ENCODE data around the gene ECI2.

DNA sequence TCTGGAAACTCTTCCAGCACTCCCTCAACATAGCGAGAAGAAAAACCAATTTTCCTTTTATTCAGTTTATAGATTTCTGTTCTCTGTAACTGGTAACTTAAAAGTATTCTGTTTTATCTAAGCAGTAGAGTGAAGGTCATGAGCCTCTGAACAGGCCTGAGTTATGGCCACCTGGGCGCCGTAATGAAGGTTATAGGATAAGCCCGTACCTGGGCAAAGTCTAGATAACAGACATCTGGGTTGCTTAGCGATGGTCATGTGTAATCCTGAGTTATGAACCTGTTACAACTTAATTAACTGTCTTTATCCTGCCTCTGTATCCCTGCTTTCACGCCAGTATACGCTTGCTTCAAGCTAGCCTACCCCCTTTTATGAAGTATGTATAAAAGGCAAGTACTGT, 43.4 kb downstream of the ECI2 start:
- TF ChIP-seq, protein P1, sequence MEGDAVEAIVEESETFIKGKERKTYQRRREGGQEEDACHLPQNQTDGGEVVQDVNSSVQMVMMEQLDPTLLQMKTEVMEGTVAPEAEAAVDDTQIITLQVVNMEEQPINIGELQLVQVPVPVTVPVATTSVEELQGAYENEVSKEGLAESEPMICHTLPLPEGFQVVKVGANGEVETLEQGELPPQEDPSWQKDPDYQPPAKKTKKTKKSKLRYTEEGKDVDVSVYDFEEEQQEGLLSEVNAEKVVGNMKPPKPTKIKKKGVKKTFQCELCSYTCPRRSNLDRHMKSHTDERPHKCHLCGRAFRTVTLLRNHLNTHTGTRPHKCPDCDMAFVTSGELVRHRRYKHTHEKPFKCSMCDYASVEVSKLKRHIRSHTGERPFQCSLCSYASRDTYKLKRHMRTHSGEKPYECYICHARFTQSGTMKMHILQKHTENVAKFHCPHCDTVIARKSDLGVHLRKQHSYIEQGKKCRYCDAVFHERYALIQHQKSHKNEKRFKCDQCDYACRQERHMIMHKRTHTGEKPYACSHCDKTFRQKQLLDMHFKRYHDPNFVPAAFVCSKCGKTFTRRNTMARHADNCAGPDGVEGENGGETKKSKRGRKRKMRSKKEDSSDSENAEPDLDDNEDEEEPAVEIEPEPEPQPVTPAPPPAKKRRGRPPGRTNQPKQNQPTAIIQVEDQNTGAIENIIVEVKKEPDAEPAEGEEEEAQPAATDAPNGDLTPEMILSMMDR (conservative IDR thresholded peaks at IDR 0.05; ENCODE audit: low read depth in 2 of 2): no peak
- TF ChIP-seq POLR2AphosphoS5 (IDR thresholded peaks at IDR 0.05; ENCODE audit: low read depth): no peak
- no peak for TF ChIP-seq EZH2phosphoT487 (IDR thresholded peaks at IDR 0.05; ENCODE audit: unreplicated experiment)
- TF ChIP-seq, protein P2, sequence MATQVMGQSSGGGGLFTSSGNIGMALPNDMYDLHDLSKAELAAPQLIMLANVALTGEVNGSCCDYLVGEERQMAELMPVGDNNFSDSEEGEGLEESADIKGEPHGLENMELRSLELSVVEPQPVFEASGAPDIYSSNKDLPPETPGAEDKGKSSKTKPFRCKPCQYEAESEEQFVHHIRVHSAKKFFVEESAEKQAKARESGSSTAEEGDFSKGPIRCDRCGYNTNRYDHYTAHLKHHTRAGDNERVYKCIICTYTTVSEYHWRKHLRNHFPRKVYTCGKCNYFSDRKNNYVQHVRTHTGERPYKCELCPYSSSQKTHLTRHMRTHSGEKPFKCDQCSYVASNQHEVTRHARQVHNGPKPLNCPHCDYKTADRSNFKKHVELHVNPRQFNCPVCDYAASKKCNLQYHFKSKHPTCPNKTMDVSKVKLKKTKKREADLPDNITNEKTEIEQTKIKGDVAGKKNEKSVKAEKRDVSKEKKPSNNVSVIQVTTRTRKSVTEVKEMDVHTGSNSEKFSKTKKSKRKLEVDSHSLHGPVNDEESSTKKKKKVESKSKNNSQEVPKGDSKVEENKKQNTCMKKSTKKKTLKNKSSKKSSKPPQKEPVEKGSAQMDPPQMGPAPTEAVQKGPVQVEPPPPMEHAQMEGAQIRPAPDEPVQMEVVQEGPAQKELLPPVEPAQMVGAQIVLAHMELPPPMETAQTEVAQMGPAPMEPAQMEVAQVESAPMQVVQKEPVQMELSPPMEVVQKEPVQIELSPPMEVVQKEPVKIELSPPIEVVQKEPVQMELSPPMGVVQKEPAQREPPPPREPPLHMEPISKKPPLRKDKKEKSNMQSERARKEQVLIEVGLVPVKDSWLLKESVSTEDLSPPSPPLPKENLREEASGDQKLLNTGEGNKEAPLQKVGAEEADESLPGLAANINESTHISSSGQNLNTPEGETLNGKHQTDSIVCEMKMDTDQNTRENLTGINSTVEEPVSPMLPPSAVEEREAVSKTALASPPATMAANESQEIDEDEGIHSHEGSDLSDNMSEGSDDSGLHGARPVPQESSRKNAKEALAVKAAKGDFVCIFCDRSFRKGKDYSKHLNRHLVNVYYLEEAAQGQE (IDR thresholded peaks at IDR 0.05; ENCODE audit: unreplicated experiment): no peak
- TF ChIP-seq EZH2 (IDR thresholded peaks at IDR 0.05; ENCODE audit: low read depth, unreplicated experiment): no peak
- no peak for TF ChIP-seq NANOG (IDR thresholded peaks at IDR 0.05; ENCODE audit: borderline replicate concordance)
- TF ChIP-seq CREB1 (CRISPR knock-in tag; IDR thresholded peaks at IDR 0.05; ENCODE audit: low read depth): no peak
- no peak for TF ChIP-seq JUNB (IDR thresholded peaks at IDR 0.05; ENCODE audit: unreplicated experiment)
- TF ChIP-seq STAT1 (IDR thresholded peaks at IDR 0.05; ENCODE audit: unreplicated experiment): no peak
- TF ChIP-seq ZNF331 (CRISPR knock-in tag; IDR thresholded peaks at IDR 0.05; ENCODE audit: low read depth): no peak
- no peak for TF ChIP-seq ZNF114 (CRISPR knock-in tag; IDR thresholded peaks at IDR 0.05)

Data from GM23338 (cell line).